ENCODE results near the gene ASB2.

DNA sequence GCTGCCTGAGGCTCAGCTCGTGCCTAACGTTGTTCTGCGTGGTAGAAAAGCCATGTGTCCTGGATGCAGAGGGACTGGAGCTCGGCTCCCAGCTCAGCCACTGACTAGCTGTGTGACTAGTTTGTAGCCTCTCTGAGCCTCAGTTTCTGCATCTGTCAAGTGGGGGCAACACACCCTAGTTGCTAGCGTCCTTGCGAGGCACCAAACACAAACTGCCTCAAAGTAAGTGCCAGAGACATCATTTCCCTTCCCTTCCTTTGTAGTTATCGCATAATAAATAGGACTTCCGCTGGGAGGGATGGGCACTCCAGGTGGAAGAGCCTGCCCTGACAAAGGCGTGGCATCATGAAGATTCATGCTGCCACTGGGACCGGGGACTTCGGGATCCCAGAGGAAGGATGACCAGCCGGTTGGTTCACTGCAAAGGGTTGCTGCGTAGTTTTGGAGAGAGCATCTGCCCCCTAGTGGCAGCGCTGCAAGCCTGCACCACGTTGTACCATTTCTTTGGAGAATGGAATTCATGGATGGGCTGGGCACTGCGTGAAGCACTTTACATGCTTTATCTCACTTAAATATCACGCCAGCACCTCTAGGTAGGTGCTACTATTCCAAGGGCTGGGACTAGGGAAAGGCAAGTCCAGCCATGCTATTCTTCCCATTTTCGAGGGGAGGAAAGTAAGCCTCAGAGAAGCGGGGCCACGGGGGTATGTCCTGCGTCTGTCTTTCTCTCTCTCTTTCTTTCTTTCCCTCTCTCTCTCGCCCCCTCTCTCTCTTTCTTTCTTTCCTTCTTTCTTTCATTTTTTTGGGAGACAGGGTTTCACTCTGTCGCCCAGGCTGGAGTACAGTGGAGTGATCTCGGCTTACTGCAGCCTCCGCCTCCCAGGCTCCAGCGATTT, 25.4 kb upstream of the ASB2 start:
- peak; percentile 93 to 96 (median 93) for TF ChIP-seq CTCF (IDR thresholded peaks at IDR 0.05)
- peak in 1 of 2 donors; percentile 10 for TF ChIP-seq POLR2AphosphoS5 (IDR thresholded peaks at IDR 0.05; ENCODE audit: insufficient read depth in 1 of 2, low read depth in 1 of 2)
- TF ChIP-seq POLR2A (IDR thresholded peaks at IDR 0.05): no peak
